Natural killer cell (primary cell): ENCODE data around the gene DYSF. TPM values are rescaled to one million over a fixed set of nuclear protein-coding genes. Genes with fewer than 3 reads are reported as not detected.

ENCODE experiments used
- ATAC-seq, 3 donors: fragments of 150-1000 bp in 2 of 3; fragments of 200-7000 bp in 1 of 3; cut with Tn5 transposase; 1 replicate in 1 of 3; 2 replicates in 2 of 3; pipeline ENCODE4 v1.10.0; 2021; ENCODE audit warnings: mild to moderate bottlenecking in 2 of 3, moderate library complexity in 2 of 3
- DNase-seq, 2 donors: peaks; one replicate each; pipeline versions ENCODE4 v3.0.0 to v3.0.0-alpha.2; 2013 to 2021; ENCODE audit warnings: mixed read lengths in 1 of 2
- H3K27ac ChIP-seq: one replicate; pipeline ENCODE4 v1.5.1; 2013; ENCODE audit warnings: mild to moderate bottlenecking, low read length
- H3K27me3 ChIP-seq: one replicate; pipeline ENCODE4 v1.6.1; 2013; ENCODE audit warnings: low read length; ENCODE audit not compliant: control insufficient read depth, insufficient read depth
- H3K36me3 ChIP-seq: one replicate; pipeline ENCODE4 v1.6.1; 2013; ENCODE audit warnings: low read length; ENCODE audit not compliant: control insufficient read depth, insufficient read depth
- H3K4me1 ChIP-seq: one replicate; pipeline ENCODE4 v1.6.1; 2013; ENCODE audit warnings: low read length; ENCODE audit not compliant: control insufficient read depth, insufficient read depth
- H3K4me3 ChIP-seq: one replicate; pipeline ENCODE4 v1.5.1; 2013; ENCODE audit warnings: low read length
- H3K9me3 ChIP-seq: one replicate; pipeline ENCODE4 v1.6.1; 2013; ENCODE audit warnings: low read length; ENCODE audit not compliant: control insufficient read depth, insufficient read depth
- H3K27ac Mint-ChIP-seq, 2 donors: one replicate each; pipeline ENCODE4 v1.8.0; 2022; ENCODE audit warnings: mild to moderate bottlenecking in 2 of 2, mixed read lengths in 2 of 2, moderate library complexity in 1 of 2
- H3K27me3 Mint-ChIP-seq, 2 donors: one replicate each; pipeline ENCODE4 v1.8.0; 2022; ENCODE audit warnings: low read depth in 2 of 2, mixed read lengths in 2 of 2
- H3K36me3 Mint-ChIP-seq: one replicate; pipeline ENCODE4 v1.8.0; 2022; ENCODE audit warnings: mixed read lengths
- H3K4me1 Mint-ChIP-seq, 2 donors: one replicate each; pipeline ENCODE4 v1.8.0; 2022; ENCODE audit warnings: mixed read lengths in 2 of 2
- H3K4me3 Mint-ChIP-seq: one replicate; pipeline ENCODE4 v1.8.0; 2022; ENCODE audit warnings: mild to moderate bottlenecking, moderate library complexity, mixed read lengths
- H3K9me3 Mint-ChIP-seq, 2 donors: one replicate each; pipeline ENCODE4 v1.8.0; 2022; ENCODE audit warnings: mixed read lengths in 2 of 2
- WGBS: methylation state at CpG from one replicate; pipeline ENCODE4 v1.1.7; 2013; ENCODE audit warnings: missing lambda C conversion rate; ENCODE audit not compliant: insufficient coverage; 5-methylcytosine and 5-hydroxymethylcytosine counted together
- intact Hi-C: fragments of 100-400 bp; cut with micrococcal nuclease; formaldehyde crosslinking; loops from one replicate; pipeline ENCODE4 v1.14.2; 2022
- total RNA-seq, 4 donors: library from RNA; stranded (reverse); fragments of 120-200 nt in 1 of 4; gene quantifications; one replicate each; pipeline versions ENCODE4 v1.2.3 to v1.2.4, GENCODE V29; 2013 to 2022
- TF ChIP-seq, protein P1 (sequence below): fragments of 200-600 bp; IDR thresholded peaks from one replicate; pipeline ENCODE4 v1.8.0; 2022; ENCODE audit warnings: antibody characterized with exemption

DYSF gene
- total RNA-seq, 3 donors from 2014 or later (not counting 1 experiment from before 2014, with no cell fraction given) = 11.4 to 19.5 (median 12.4) TPM

DNA sequence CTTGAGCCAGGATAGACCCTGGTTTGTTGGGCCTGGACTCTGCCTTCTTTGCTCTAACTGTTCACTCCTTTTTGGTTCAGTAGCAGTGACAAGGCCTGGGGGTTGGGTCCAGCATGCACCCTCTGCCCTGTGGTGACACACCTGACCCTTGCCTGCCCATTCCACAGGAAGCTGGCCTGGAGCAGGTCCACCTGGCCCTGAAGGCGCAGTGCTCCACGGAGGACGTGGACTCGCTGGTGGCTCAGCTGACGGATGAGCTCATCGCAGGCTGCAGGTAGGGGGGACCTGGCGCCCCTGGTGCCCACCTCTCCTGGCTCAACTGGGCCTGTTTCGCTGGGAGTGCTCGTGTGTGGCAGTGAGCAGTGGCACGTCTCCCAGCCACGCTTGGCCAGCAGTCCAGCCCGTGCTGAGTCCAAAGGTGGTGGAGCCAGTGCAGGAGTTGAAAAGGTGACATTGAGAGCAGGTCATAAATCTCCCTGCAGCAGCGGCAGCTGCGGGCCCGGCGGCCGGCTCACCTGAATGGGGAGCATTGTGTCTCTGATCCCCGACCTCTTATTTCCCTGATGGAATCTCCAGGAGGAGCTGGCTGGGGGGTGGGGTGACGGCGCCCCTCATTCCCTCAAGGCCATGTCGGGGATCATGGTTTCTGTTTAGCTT, 102.6 kb downstream of the DYSF start:
- no peak overlapping the region for H3K27ac ChIP-seq
- no peak for DNase-seq
- H3K36me3 ChIP-seq = peaks cover 2% of the 10 kb centered on the region
- 91% methylated on average over 21 of the region's 21 CpGs for WGBS
- H3K27ac Mint-ChIP-seq = no peak overlapping the region
- no peak overlapping the region for H3K4me3 Mint-ChIP-seq
- intact Hi-C loops = no loop called here
- no peaks in the 10 kb centered on the region for H3K36me3 Mint-ChIP-seq
- TF ChIP-seq, protein P1, sequence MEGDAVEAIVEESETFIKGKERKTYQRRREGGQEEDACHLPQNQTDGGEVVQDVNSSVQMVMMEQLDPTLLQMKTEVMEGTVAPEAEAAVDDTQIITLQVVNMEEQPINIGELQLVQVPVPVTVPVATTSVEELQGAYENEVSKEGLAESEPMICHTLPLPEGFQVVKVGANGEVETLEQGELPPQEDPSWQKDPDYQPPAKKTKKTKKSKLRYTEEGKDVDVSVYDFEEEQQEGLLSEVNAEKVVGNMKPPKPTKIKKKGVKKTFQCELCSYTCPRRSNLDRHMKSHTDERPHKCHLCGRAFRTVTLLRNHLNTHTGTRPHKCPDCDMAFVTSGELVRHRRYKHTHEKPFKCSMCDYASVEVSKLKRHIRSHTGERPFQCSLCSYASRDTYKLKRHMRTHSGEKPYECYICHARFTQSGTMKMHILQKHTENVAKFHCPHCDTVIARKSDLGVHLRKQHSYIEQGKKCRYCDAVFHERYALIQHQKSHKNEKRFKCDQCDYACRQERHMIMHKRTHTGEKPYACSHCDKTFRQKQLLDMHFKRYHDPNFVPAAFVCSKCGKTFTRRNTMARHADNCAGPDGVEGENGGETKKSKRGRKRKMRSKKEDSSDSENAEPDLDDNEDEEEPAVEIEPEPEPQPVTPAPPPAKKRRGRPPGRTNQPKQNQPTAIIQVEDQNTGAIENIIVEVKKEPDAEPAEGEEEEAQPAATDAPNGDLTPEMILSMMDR = no peak
- H3K4me1 ChIP-seq = no peaks in the 10 kb centered on the region
- peaks cover 0 to 2% of the 10 kb centered on the region in 2 donors for H3K27me3 Mint-ChIP-seq
- H3K4me3 ChIP-seq = no peak overlapping the region
- H3K9me3 ChIP-seq = no peaks in the 10 kb centered on the region
- H3K27me3 ChIP-seq = no peaks in the 10 kb centered on the region
- H3K9me3 Mint-ChIP-seq = no peaks in the 10 kb centered on the region
- ATAC-seq = no peak
- peaks cover 0 to 6% of the 10 kb centered on the region in 2 donors for H3K4me1 Mint-ChIP-seq

DNA sequence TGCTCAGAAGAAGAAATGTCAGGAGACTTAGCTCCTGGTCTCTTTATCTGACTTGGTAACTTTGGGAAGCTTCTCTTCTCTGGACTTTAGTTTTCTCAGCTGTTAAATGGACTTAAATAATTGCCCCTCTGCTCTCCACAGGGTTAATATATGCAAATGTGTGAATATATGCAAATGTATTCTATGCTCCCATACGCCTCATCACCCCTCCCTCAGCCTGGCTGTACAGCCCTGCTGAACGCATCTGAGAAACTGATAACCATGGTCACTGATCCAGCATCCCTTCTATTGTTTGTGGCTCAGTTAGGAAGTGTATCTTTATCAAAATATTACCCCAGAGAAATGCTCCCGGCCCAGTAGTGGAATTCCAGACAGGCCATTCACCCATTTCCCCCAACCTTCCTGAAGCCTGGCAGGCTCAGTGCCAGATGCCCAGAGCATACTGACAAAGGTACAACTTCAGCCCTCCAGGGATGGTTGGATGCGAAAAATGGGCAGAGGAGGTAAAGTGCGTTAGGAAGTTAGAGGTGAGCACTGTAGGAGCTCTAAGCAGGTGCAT, 103.4 kb downstream of the DYSF start:
- no peak for ATAC-seq
- intact Hi-C loops = no loop called here
- H3K4me1 Mint-ChIP-seq = peaks cover 0 to 6% of the 10 kb centered on the region in 2 donors
- Histone ChIP-seq H3K27me3 (no peaks in the 10 kb centered on the region), H3K4me3 (no peak overlapping the region), H3K4me1 (no peaks in the 10 kb centered on the region), H3K9me3 (no peaks in the 10 kb centered on the region), H3K36me3 (peaks cover 2% of the 10 kb centered on the region), H3K27ac (no peak overlapping the region)
- H3K4me3 Mint-ChIP-seq = no peak overlapping the region
- no peak overlapping the region for H3K27ac Mint-ChIP-seq
- no peaks in the 10 kb centered on the region for H3K36me3 Mint-ChIP-seq
- TF ChIP-seq, protein P1 = no peak
- no peak for DNase-seq
- H3K27me3 Mint-ChIP-seq = peaks cover 0 to 2% of the 10 kb centered on the region in 2 donors
- 79% methylated on average over 4 of the region's 5 CpGs for WGBS
- H3K9me3 Mint-ChIP-seq = no peaks in the 10 kb centered on the region

DNA sequence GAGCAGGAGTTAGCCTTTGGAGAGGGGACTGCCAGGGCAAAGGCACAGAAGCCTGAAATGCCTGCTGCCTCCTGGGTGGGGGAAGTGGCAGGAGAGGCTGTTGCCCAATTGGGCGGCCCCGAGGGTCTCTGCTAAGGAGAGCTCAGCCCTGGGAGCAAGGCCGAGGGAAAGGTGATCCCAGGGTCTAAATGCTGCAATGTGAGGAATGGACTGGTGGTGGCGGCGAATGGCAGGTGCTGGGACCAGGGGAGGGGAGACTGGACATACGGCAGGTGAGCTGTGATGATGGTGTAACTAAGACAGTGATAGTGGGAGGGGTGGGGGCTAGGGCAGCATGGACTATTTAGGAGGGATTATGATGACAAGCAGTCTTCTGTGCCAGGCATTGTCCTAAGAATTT, 104.0 kb downstream of the DYSF start:
- Mint-ChIP-seq H3K9me3 (no peaks in the 10 kb centered on the region), H3K36me3 (no peaks in the 10 kb centered on the region), H3K27me3 (peaks cover 0 to 2% of the 10 kb centered on the region in 2 donors), H3K27ac (no peak overlapping the region), H3K4me3 (no peak overlapping the region), H3K4me1 (peaks cover 0 to 6% of the 10 kb centered on the region in 2 donors)
- ATAC-seq (no peak), DNase-seq (no peak)
- Histone ChIP-seq H3K4me3 (no peak overlapping the region), H3K27ac (no peak overlapping the region), H3K9me3 (no peaks in the 10 kb centered on the region), H3K36me3 (peaks cover 2% of the 10 kb centered on the region), H3K27me3 (no peaks in the 10 kb centered on the region), H3K4me1 (no peaks in the 10 kb centered on the region)
- 86% methylated on average over 6 of the region's 6 CpGs for WGBS
- TF ChIP-seq, protein P1 = no peak
- intact Hi-C loops = no loop called here
